Urothelium cell line (cell line): ENCODE results near the gene SLC6A19.

Experiments used
- DNase-seq: peaks from one replicate; pipeline ENCODE4 v3.0.0; 2011; ENCODE audit warnings: low spot score, mixed read lengths
- FAIRE-seq: peaks from 2 replicates; lab custom pipeline; 2011; peaks lifted over from hg19 to GRCh38; lab: Jason Lieb, UNC

The SLC6A19 gene

GRCh38 chr5:1190278-1190677, 11.1 kb upstream of the SLC6A19 start:
- DNase-seq (no peak), FAIRE-seq (no peak)

- FAIRE-seq = no peak
- no peak for DNase-seq
Observed at GRCh38 chr5:1190837-1191239, 10.6 kb upstream of the SLC6A19 start.

- FAIRE-seq = peak; percentile 17
Observed at GRCh38 chr5:1192971-1193590, 8.3 kb upstream of the SLC6A19 start.

GRCh38 chr5:1193591-1193985, 7.8 kb upstream of the SLC6A19 start:
- FAIRE-seq (no peak), DNase-seq (no peak)

More at GRCh38 chr5:1192971-1193590, 8.3 kb upstream of the SLC6A19 start:
- no peak for DNase-seq

GRCh38 chr5:1194378-1194777, 7.0 kb upstream of the SLC6A19 start:
- FAIRE-seq = no peak
- DNase-seq = no peak

- DNase-seq (no peak), FAIRE-seq (no peak)
Observed at GRCh38 chr5:1195439-1195838, 6.0 kb upstream of the SLC6A19 start.

- DNase-seq (no peak), FAIRE-seq (no peak)
Observed at GRCh38 chr5:1195916-1196315, 5.5 kb upstream of the SLC6A19 start.

GRCh38 chr5:1196562-1196961, 4.8 kb upstream of the SLC6A19 start:
- no peak for FAIRE-seq

GRCh38 chr5:1197876-1198666, 3.3 kb upstream of the SLC6A19 start:
- DNase-seq = no peak
- FAIRE-seq = no peak

More at GRCh38 chr5:1196562-1196961, 4.8 kb upstream of the SLC6A19 start:
- no peak for DNase-seq

GRCh38 chr5:1199340-1199648, 2.1 kb upstream of the SLC6A19 start:
- no peak for FAIRE-seq
- DNase-seq = no peak

- DNase-seq = no peak
- no peak for FAIRE-seq
Observed at GRCh38 chr5:1199649-1200494, 1.5 kb upstream of the SLC6A19 start.

- DNase-seq = no peak
- no peak for FAIRE-seq
Observed at GRCh38 chr5:1200495-1201326, 684 bp upstream of the SLC6A19 start.

- FAIRE-seq (no peak), DNase-seq (no peak)
Observed at GRCh38 chr5:1202026-1202797, 817 bp downstream of the SLC6A19 start.

- no peak for FAIRE-seq
- DNase-seq = no peak
Observed at GRCh38 chr5:1202798-1203185, 1.4 kb downstream of the SLC6A19 start.

- no peak for FAIRE-seq
- DNase-seq = no peak
Observed at GRCh38 chr5:1203311-1203967, 2.0 kb downstream of the SLC6A19 start.

- no peak for FAIRE-seq
Observed at GRCh38 chr5:1203968-1204692, 2.7 kb downstream of the SLC6A19 start.

GRCh38 chr5:1204693-1205242, 3.4 kb downstream of the SLC6A19 start:
- FAIRE-seq = no peak
- DNase-seq = peak; percentile 59

More at GRCh38 chr5:1203968-1204692, 2.7 kb downstream of the SLC6A19 start:
- DNase-seq = no peak
